GM21526 (cell line): ENCODE results near the gene NMRK1.

ENCODE experiments used
- ATAC-seq: cut with Tn5 transposase; IDR thresholded peaks from one replicate; pipeline ENCODE4 v1.9.1; 2021; ENCODE audit warnings: moderate library complexity; ENCODE audit not compliant: unreplicated experiment, low FRiP score

Gene NMRK1

GRCh38 chr9:75087824-75088645 is at the start of gene NMRK1, which contains the start of gene OSTF1:
TSS of gene NMRK1 (minus strand) at chr9:75088155. CDS start at chr9:75083115, 5,040 bp downstream.
TSS of gene OSTF1 (plus strand) at chr9:75088514. CDS start at chr9:75088693, 179 bp downstream.
- peak; percentile 91 for ATAC-seq

GRCh38 chr9:75134495-75134894 is 46.5 kb upstream of the NMRK1 start:
- no peak for ATAC-seq

- no peak for ATAC-seq
These were observed 45.4 kb upstream of the NMRK1 start for GRCh38 chr9:75133396-75133795.

- ATAC-seq = no peak
These were observed 44.3 kb upstream of the NMRK1 start for GRCh38 chr9:75132244-75132643.

GRCh38 chr9:75131700-75132099 is 43.7 kb upstream of the NMRK1 start:
- no peak for ATAC-seq

GRCh38 chr9:75130621-75131230 is 42.8 kb upstream of the NMRK1 start:
- ATAC-seq = no peak

GRCh38 chr9:75130172-75130571 is 42.2 kb upstream of the NMRK1 start:
- ATAC-seq = no peak

GRCh38 chr9:75128535-75128934 is 40.6 kb upstream of the NMRK1 start:
- ATAC-seq = no peak

- no peak for ATAC-seq
These were observed 35.7 kb upstream of the NMRK1 start for GRCh38 chr9:75123696-75124095.

- no peak for ATAC-seq
These were observed 34.1 kb upstream of the NMRK1 start for GRCh38 chr9:75121914-75122558.

GRCh38 chr9:75120686-75121085 is 32.7 kb upstream of the NMRK1 start:
- ATAC-seq = no peak

GRCh38 chr9:75117564-75117963 is 29.6 kb upstream of the NMRK1 start:
- no peak for ATAC-seq

- no peak for ATAC-seq
These were observed 28.4 kb upstream of the NMRK1 start for GRCh38 chr9:75116306-75116705.

- no peak for ATAC-seq
These were observed 24.8 kb upstream of the NMRK1 start for GRCh38 chr9:75112789-75113188.

GRCh38 chr9:75111019-75111622 is 23.2 kb upstream of the NMRK1 start:
- no peak for ATAC-seq

GRCh38 chr9:75109210-75109839 is 21.4 kb upstream of the NMRK1 start:
- no peak for ATAC-seq

- ATAC-seq = no peak
These were observed 20.6 kb upstream of the NMRK1 start for GRCh38 chr9:75108571-75108970.

GRCh38 chr9:75106857-75107256 is 18.9 kb upstream of the NMRK1 start:
- ATAC-seq = no peak

GRCh38 chr9:75105841-75106240 is 17.9 kb upstream of the NMRK1 start:
- no peak for ATAC-seq

GRCh38 chr9:75105019-75105540 is 17.1 kb upstream of the NMRK1 start:
- no peak for ATAC-seq
